ENCODE data around the gene TIGD6. TPM values are rescaled to one million over a fixed set of nuclear protein-coding genes. Genes with fewer than 3 reads are reported as not detected.
"Not testable (repeated sequence)": the region's sequence is repeated elsewhere in the genome, so short reads cannot be mapped to it uniquely, and the experiment has no call there.

The TIGD6 gene
- 1 to 10 TPM; 1.7 to 2.9 TPM for total RNA-seq

- Mint-ChIP-seq H3K9me3 (ENCODE audit: low read depth) (no peaks in the 10 kb centered on the region), H3K4me1 (peaks cover 43% of the 10 kb centered on the region), H3K27ac (peak within 1 kb of the TSS; percentile 98), H3K4me3 (peak within 1 kb of the TSS; percentile 89), H3K36me3 (peaks cover 18% of the 10 kb centered on the region), H3K27me3 (no peaks in the 10 kb centered on the region)
- CTCF ChIA-PET = interaction anchor here (0.6 to 3.0 kb wide), 12 partner anchors 9 to 413 kb away, joined by 3 to 21 read pairs (median 3); partner anchors contain the start of gene SLC26A2
- ATAC-seq = peak; percentile 80
- peak; percentile 94 for DNase-seq
Observed at GRCh38 chr5:150000256-150000989, at the start of gene TIGD6, which contains the start of gene HMGXB3. TIGD6 (minus strand) TSS chr5:150000654; CDS start chr5:149996348, 4,306 bp downstream. HMGXB3 (plus strand) TSS chr5:150000739; CDS start chr5:150004853, 4,114 bp downstream.

GRCh38 chr5:150046031-150046430 lies 45.6 kb upstream of the TIGD6 start:
- CTCF ChIA-PET = interaction anchor here (0.8 to 1.5 kb wide), 7 partner anchors 17 to 107 kb away, joined by 3 to 5 read pairs (median 3); no protein-coding TSS in a partner anchor
- Mint-ChIP-seq H3K9me3 (ENCODE audit: low read depth) (no peaks in the 10 kb centered on the region), H3K36me3 (peaks cover 81% of the 10 kb centered on the region), H3K27me3 (no peaks in the 10 kb centered on the region), H3K4me1 (peaks cover 68% of the 10 kb centered on the region), H3K4me3 (no peak overlapping the region), H3K27ac (peak overlapping the region; percentile 74)
- DNase-seq (no peak), ATAC-seq (peak; percentile 61)

DNA sequence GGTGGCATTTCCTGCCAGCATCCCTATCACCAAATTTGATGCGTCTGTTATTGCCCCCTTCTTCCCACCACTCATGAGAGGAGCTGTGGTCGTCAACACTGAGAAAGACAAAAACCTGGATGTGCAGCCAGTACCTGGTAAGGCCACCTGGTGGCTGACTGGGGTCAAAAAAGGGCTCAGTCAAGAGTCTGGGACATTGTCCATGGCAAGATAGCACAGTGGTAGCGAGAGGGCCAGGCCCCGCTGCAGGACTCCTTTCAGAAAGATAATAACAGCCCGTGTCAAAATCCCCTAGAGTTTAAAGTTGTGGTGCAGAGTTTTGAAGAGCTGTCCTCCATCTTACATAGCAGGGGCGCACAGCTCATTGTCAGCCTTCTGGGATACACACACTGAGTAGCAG lies 45.1 kb upstream of the TIGD6 start:
- CTCF ChIA-PET = interaction anchor here (0.8 to 1.5 kb wide), 8 partner anchors 17 to 108 kb away, joined by 3 to 5 read pairs (median 3); no protein-coding TSS in a partner anchor
- Mint-ChIP-seq H3K9me3 (ENCODE audit: low read depth) (no peaks in the 10 kb centered on the region), H3K4me3 (no peak overlapping the region), H3K36me3 (peaks cover 78% of the 10 kb centered on the region), H3K27me3 (no peaks in the 10 kb centered on the region), H3K4me1 (peaks cover 66% of the 10 kb centered on the region), H3K27ac (peak overlapping the region; percentile 74)
- ATAC-seq = peak; percentile 9
- no peak for DNase-seq

DNA sequence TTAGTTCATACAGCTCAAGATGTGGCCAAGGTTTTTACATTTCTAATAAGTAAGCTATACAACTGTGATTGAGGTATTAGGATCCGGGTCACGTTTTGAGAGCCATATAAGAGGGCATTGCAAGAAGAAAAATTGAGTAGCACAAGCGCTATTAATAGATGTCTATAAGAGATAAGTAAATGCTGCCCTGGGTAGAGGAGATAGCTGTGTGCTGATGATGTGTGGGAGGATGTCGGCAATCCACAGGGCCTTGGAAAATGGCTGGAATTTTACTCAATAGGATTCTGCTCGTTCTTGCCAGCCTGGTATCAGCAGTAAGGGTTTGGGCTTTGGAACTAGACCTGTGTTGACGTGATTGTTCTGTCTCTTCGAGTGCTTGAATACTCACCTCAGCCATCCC lies 44.3 kb upstream of the TIGD6 start:
- Mint-ChIP-seq H3K36me3 (peaks cover 73% of the 10 kb centered on the region), H3K4me1 (peaks cover 59% of the 10 kb centered on the region), H3K27me3 (no peaks in the 10 kb centered on the region), H3K9me3 (ENCODE audit: low read depth) (no peaks in the 10 kb centered on the region), H3K27ac (peak overlapping the region; percentile 88), H3K4me3 (no peak overlapping the region)
- CTCF ChIA-PET = interaction anchor here (0.6 to 1.5 kb wide), 2 partner anchors 82 to 86 kb away, joined by 3 to 5 read pairs; no protein-coding TSS in a partner anchor
- ATAC-seq (no peak), DNase-seq (no peak)

DNA sequence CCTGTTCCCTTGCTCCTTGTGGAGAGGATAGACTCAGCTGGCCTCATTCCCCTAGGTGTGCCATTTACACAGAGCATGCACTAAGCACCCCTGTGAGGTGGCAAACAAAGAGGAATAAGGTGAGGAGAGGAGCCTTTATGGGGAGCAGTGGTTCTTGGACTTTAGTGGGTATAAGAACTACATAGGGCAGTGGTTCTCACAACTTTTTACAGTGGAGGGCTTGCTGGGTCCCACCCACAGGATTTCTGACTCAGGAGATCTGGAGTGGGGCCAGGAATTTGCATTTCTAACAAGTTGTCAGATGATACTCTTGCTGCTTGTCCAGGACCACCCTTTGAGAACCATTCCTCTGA lies 43.9 kb upstream of the TIGD6 start:
- Mint-ChIP-seq H3K27ac (peak overlapping the region; percentile 88), H3K9me3 (ENCODE audit: low read depth) (no peaks in the 10 kb centered on the region), H3K4me1 (peaks cover 56% of the 10 kb centered on the region), H3K4me3 (no peak overlapping the region), H3K36me3 (peaks cover 74% of the 10 kb centered on the region), H3K27me3 (no peaks in the 10 kb centered on the region)
- DNase-seq = no peak
- CTCF ChIA-PET = no interaction called here
- no peak for ATAC-seq

- no peak for DNase-seq
- Mint-ChIP-seq H3K27me3 (no peaks in the 10 kb centered on the region), H3K4me3 (no peak overlapping the region), H3K27ac (peak overlapping the region; percentile 88), H3K36me3 (peaks cover 72% of the 10 kb centered on the region), H3K9me3 (ENCODE audit: low read depth) (no peaks in the 10 kb centered on the region), H3K4me1 (peaks cover 54% of the 10 kb centered on the region)
- CTCF ChIA-PET = no interaction called here
- peak; percentile 68 for ATAC-seq
Observed at GRCh38 chr5:150043657-150044328, 43.3 kb upstream of the TIGD6 start.

DNA sequence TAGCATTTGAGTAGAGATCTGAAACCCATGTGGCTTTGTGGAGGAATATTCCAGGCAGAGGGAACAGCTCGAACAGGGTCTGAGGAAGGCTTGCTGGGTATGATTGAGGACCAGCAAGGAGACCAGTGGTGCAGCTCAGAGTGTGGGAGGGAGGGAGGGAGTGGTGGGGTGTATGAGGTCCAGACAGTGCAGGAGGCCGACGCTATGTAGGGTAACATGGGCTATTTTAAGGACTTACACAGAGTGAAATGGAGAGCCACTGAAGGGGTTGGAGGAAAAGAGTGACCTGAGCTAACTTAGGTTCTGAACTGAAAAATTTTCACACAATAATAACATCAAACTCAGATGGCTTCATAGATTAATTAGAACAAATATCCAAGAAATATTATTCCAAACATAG lies 42.0 kb upstream of the TIGD6 start:
- peak overlapping the region; percentile 41 for H3K27ac Mint-ChIP-seq
- H3K27me3 Mint-ChIP-seq = no peaks in the 10 kb centered on the region
- H3K4me1 Mint-ChIP-seq = peaks cover 44% of the 10 kb centered on the region
- no peaks in the 10 kb centered on the region for H3K9me3 Mint-ChIP-seq (ENCODE audit: low read depth)
- CTCF ChIA-PET = interaction anchor here (1.2 kb wide), 1 partner anchor 12 kb away, joined by 3 read pairs; no protein-coding TSS in a partner anchor
- no peak overlapping the region for H3K4me3 Mint-ChIP-seq
- peaks cover 71% of the 10 kb centered on the region for H3K36me3 Mint-ChIP-seq
- ATAC-seq (no peak), DNase-seq (no peak)

GRCh38 chr5:150038547-150038946 lies 38.1 kb upstream of the TIGD6 start:
- DNase-seq (no peak), ATAC-seq (no peak)
- Mint-ChIP-seq H3K4me3 (no peak overlapping the region), H3K27me3 (no peaks in the 10 kb centered on the region), H3K4me1 (peaks cover 20% of the 10 kb centered on the region), H3K27ac (no peak overlapping the region), H3K36me3 (peaks cover 77% of the 10 kb centered on the region), H3K9me3 (ENCODE audit: low read depth) (no peaks in the 10 kb centered on the region)
- CTCF ChIA-PET = no interaction called here

DNA sequence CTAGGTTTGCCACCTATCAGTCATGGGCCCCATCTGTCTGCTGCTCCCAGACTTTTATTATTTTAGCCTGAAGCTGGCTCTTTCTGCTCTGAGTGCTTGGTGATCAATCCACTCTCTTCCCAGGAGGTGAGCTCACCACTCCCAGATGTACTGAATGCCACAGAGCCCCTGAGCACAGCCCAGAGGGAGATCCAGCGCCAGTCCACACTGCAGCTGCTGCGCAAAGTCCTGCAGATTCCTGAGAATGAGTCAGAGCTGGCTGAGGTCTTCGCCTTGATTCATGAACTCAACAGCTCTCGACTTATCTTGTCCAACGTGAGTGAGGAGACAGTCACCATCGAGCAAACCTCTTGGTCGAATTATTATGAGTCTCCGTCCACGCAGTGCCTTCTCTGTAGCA lies 36.1 kb upstream of the TIGD6 start:
- Mint-ChIP-seq H3K9me3 (ENCODE audit: low read depth) (no peaks in the 10 kb centered on the region), H3K4me1 (peaks cover 9% of the 10 kb centered on the region), H3K36me3 (peaks cover 73% of the 10 kb centered on the region), H3K4me3 (no peak overlapping the region), H3K27ac (no peak overlapping the region), H3K27me3 (no peaks in the 10 kb centered on the region)
- CTCF ChIA-PET = interaction anchor here (1.4 to 1.5 kb wide), 2 partner anchors 14 to 86 kb away, joined by 3 read pairs; no protein-coding TSS in a partner anchor
- no peak for DNase-seq
- ATAC-seq = no peak

DNA sequence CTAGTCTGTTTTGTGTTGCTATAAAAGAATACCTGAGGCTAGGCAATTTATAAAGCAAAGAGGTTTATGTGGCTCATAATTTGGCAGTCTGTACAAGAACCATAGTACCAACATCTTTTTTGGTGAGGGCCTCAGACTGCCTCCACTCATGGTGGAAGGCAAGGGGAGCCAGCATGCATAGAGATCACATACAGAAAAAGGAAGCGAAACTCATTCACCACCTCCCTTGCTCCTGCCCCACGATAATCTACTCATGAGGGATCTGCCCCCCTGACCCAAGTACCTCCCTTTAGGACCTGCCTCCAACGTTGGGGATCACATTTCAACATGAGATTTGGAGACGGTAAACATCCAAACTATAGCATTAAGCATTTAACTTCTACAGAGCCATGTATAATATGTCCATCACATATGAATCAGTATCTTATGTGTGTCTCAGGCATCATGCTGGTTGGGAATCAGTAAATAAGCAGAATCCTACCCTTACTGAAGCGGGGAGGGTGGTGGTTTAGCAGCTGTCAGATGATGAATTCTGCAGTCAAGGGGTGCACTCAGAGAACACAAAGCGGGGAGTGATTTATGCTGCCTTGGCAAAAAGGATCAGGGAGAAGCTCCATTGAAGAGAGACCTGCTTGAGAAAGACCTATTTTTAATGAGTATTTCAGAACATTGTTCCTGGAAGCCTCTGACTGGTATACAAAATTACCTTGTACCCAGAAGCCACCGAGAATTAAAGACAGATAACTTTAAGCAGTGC lies 34.9 kb upstream of the TIGD6 start:
- no peak overlapping the region for H3K4me3 Mint-ChIP-seq

DNA sequence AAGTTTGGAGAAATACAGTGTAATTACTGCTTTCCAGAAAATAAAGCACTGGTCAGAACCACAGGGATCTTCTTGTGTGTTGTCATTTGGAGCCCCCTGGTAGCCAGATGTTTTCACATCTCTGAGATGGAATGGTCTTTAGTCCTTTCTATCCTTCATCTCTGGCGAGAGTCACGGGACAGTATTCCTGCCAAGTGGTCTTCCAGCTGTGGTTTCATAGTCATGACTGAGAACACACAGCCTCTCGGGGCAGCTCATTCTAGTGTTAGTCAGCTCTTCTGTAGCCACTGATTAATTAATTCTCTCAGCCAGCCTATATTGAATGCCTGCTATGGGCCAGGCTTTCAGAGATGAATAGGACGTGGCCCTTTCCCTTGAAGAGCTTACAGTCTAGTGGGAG lies 34.2 kb upstream of the TIGD6 start:
- Mint-ChIP-seq H3K27me3 (no peaks in the 10 kb centered on the region), H3K4me3 (no peak overlapping the region), H3K27ac (no peak overlapping the region), H3K4me1 (peaks cover 9% of the 10 kb centered on the region), H3K9me3 (ENCODE audit: low read depth) (no peaks in the 10 kb centered on the region), H3K36me3 (peaks cover 70% of the 10 kb centered on the region)
- CTCF ChIA-PET = no interaction called here
- ATAC-seq = no peak
- DNase-seq = no peak

More for the DNA sequence above, 34.9 kb upstream of the TIGD6 start:
- CTCF ChIA-PET = interaction anchor here (0.7 to 1.4 kb wide), 2 partner anchors 83 to 87 kb away, joined by 3 read pairs; no protein-coding TSS in a partner anchor
- H3K27me3 Mint-ChIP-seq = no peaks in the 10 kb centered on the region
- no peak for DNase-seq
- peak overlapping the region; percentile 20 for H3K27ac Mint-ChIP-seq
- peaks cover 9% of the 10 kb centered on the region for H3K4me1 Mint-ChIP-seq
- H3K9me3 Mint-ChIP-seq (ENCODE audit: low read depth) = no peaks in the 10 kb centered on the region
- H3K36me3 Mint-ChIP-seq = peaks cover 72% of the 10 kb centered on the region
- ATAC-seq = no peak

- CTCF ChIA-PET = no interaction called here
- DNase-seq (no peak), ATAC-seq (no peak)
- no peak overlapping the region for H3K4me3 Mint-ChIP-seq
- H3K4me1 Mint-ChIP-seq = peaks cover 9% of the 10 kb centered on the region
- peaks cover 66% of the 10 kb centered on the region for H3K36me3 Mint-ChIP-seq
- no peak overlapping the region for H3K27ac Mint-ChIP-seq
- no peaks in the 10 kb centered on the region for H3K27me3 Mint-ChIP-seq
- H3K9me3 Mint-ChIP-seq (ENCODE audit: low read depth) = no peaks in the 10 kb centered on the region
Observed at GRCh38 chr5:150033334-150033733, 32.9 kb upstream of the TIGD6 start.

DNA sequence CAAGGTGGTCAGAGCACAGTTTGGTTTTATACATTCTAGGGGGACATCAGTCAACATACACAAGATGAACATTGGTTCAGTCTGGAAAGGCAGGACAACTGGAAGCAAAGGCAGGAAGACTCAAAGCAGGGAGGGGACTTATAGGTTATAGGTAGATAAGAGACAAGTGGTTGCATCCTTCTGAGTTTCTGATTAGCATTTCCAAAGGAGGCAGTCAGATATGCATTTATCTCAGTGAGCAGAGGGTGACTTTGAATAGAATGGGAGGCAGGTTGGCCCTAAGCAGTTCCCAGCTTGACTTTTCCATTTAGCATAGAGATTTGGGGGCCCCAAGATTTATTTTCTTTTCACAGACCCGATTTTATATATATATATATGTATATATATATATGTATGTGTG lies 27.6 kb upstream of the TIGD6 start:
- DNase-seq; H3K4me3 Mint-ChIP-seq; H3K27ac Mint-ChIP-seq; H3K4me1 Mint-ChIP-seq; ATAC-seq; CTCF ChIA-PET; H3K27me3 Mint-ChIP-seq; H3K9me3 Mint-ChIP-seq (ENCODE audit: low read depth): not testable (repeated sequence)
- H3K36me3 Mint-ChIP-seq = peaks cover 48% of the 10 kb centered on the region
